ENCODE measurements around the gene CLDN6.

CLDN6 gene, protein sequence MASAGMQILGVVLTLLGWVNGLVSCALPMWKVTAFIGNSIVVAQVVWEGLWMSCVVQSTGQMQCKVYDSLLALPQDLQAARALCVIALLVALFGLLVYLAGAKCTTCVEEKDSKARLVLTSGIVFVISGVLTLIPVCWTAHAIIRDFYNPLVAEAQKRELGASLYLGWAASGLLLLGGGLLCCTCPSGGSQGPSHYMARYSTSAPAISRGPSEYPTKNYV

DNA sequence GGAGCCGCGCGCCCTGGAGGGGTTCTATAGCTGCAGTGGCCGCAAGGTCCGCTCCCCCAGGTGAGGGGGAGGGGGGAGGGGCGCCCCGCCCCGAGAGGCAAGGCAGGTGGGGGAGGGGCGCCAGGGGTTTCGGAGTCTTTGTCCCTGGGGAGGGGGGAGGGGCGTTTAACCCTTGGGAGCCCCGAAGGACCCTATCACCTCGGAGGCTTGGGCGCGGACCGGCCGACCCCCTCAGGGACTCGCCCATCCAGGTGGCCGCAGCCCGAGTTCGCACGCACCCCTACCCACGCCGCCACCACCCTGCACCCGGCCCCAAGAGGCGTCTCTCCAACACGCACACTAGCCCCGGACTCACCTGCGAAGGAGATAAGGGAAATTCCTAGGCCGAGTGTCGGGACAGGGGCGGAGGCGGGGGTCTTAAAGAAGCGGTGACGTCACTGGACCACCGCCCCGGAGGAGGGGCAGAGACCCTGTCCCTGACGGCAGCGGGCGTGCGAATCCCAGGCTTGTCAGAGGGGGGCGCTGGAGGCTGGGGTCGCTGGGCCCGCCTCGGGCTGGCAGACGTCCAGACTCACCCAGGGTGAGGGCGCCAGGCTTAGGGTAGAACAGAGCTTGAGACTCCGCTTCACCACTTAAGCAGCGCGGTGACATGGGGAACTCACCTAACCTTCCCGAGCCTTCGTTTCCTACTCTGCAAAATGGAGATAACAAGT, at the start of gene CLDN6:
TSS of gene CLDN6 (minus strand) at position 390 of the 713 bp plus-strand sequence. CDS start 2,162 bp downstream, outside the sequence.
- intact Hi-C loops (cut with micrococcal nuclease) = no loop called here
- H3K27ac Mint-ChIP-seq = no peak within 1 kb of the TSS
- peaks cover 60% of the 10 kb centered on the region for H3K27me3 Mint-ChIP-seq
- H3K4me1 Mint-ChIP-seq (ENCODE audit: low read depth) = peaks cover 44% of the 10 kb centered on the region
- no peak within 1 kb of the TSS for H3K4me3 Mint-ChIP-seq
- no peaks in the 10 kb centered on the region for H3K9me3 Mint-ChIP-seq
- H3K36me3 Mint-ChIP-seq (ENCODE audit: low read depth) = peaks cover 9% of the 10 kb centered on the region

DNA sequence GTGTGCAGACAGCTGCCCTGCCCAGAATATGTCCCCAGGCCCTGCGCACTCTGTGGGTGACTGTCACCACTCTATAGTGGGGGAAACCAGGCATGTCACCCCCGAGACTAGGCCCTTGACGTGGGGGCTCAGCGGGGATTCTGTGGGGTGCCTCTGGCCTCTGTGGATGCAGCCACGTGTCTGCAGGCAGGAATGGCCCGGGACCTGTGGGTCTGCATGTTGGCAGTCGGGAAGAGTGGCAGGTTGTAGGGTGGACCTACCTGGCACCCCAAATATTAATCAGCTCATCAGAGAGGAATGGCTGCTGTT, 48.4 kb upstream of the CLDN6 start:
- intact Hi-C loops (cut with micrococcal nuclease) = no loop called here
- Mint-ChIP-seq H3K27me3 (peaks cover 2% of the 10 kb centered on the region), H3K4me3 (no peak overlapping the region), H3K36me3 (ENCODE audit: low read depth) (no peaks in the 10 kb centered on the region), H3K4me1 (ENCODE audit: low read depth) (peaks cover 37% of the 10 kb centered on the region), H3K9me3 (no peaks in the 10 kb centered on the region), H3K27ac (peak overlapping the region; percentile 39)

DNA sequence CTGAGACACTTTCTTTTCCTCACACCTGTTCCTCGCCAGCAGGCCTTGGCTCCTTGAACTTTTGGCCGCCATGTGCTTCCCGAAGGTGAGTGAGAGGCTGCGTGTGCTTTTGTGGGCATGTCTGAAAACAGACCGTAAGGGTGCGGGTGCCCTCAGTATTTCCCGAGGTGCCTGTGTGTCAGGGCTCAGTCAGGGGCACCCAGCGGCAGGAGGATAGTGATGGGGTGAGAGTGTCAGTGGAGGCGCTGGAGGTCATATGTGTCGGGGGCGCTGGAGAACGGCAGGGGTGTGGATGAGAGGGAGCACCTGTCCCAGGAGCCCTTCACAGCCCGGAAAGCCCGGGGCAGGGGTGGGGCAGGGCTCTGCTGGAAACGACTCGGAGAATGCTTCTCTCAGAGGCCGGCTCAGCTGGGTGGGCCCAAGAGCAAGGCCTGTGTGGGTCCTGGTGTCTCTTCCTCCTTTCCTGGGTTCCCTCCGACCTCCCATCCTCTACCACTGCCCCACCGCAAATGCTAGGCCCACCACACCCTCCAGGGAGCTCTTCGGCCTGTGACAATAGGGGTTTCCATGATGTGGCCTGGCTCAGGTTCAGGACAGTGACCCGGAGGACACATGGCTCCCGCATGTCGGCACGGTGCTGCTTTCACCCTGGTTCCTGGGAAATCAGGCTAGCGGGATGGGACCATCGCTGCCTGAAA, 47.9 kb upstream of the CLDN6 start:
- no peaks in the 10 kb centered on the region for H3K36me3 Mint-ChIP-seq (ENCODE audit: low read depth)
- peaks cover 2% of the 10 kb centered on the region for H3K27me3 Mint-ChIP-seq
- H3K4me3 Mint-ChIP-seq = peak overlapping the region; percentile 44
- intact Hi-C loops (cut with micrococcal nuclease) = no loop called here
- H3K4me1 Mint-ChIP-seq (ENCODE audit: low read depth) = peaks cover 36% of the 10 kb centered on the region
- H3K9me3 Mint-ChIP-seq = no peaks in the 10 kb centered on the region
- peak overlapping the region; percentile 39 for H3K27ac Mint-ChIP-seq

DNA sequence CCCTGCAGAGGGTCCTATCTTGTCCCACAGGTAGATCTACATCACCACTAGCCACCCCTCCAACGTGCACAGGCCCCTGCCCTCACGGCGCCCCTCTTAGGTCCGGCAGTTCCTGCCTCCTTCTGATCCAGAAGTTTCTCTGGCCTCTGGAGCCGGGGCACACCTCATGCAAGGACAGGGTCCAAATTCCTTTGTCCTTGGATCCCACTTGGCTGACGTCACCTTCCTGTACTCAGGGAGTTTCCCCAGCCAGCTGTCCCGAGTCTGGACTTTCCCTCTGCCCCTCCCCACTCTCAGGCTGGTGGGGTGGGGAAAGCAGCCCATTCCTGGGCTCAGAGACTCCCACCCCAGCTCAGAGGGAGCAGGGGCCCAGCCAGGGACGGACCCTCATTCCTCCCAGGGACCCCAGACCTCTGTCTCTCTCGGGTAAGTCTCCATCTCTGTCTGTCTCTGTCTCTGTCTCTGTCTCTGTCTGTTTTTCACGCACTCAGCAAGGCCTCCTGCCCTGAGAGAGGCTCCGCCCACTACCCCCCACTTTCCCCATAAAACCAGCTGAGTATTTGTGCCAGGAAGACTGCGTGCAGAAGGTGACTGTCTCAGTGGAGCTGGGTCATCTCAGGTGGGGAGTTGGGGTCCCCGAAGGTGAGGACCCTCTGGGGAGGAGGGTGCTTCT, 47.2 kb upstream of the CLDN6 start, which contains the start of gene IL32:
TSS of gene IL32 (plus strand) at position 572 of the 673 bp plus-strand sequence. CDS start 172 bp downstream, outside the sequence.
- peaks cover 2% of the 10 kb centered on the region for H3K27me3 Mint-ChIP-seq
- intact Hi-C loops (cut with micrococcal nuclease) = no loop called here
- peak within 1 kb of the TSS; percentile 39 for H3K27ac Mint-ChIP-seq
- no peaks in the 10 kb centered on the region for H3K9me3 Mint-ChIP-seq
- peaks cover 42% of the 10 kb centered on the region for H3K4me1 Mint-ChIP-seq (ENCODE audit: low read depth)
- peak within 1 kb of the TSS; percentile 44 for H3K4me3 Mint-ChIP-seq
- no peaks in the 10 kb centered on the region for H3K36me3 Mint-ChIP-seq (ENCODE audit: low read depth)

DNA sequence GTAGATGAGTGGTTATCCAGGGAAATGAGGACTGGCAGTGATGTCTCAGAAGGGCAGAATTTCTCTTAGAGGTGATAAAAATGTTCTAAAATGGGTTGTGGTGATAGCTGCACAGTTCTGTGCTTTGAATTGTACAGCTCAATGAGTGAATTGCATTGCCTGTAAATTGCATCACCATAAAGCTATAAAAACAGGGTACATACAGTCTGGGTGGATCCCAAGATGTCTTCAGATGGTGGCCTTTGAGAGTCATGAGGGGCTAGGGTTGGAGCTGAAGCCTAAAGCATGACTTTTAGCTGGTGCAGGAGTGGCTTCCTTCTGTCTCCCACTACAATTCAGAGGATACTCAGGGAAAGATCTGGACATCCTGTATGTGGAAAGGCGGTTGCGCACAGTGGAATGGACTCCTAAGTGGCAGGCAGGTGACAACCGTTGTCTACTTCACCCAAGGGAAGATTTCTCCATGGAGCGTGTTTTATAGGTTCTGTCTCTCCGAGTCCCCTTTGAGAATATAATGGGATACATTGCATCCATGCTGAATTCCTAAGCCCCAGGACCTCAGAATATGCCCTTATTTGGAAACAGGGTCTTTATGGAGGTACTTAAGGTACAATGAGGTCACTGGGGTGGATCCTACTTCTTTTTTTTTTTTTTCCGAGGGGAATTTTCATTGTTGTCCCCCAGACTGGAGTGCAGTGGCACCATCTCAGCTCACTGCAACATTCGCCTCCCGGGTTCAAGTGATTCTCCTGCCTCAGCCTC, 45.8 kb upstream of the CLDN6 start:
- intact Hi-C loops (cut with micrococcal nuclease) = no loop called here
- peak overlapping the region; percentile 39 for H3K27ac Mint-ChIP-seq
- H3K4me1 Mint-ChIP-seq (ENCODE audit: low read depth) = peaks cover 45% of the 10 kb centered on the region
- H3K36me3 Mint-ChIP-seq (ENCODE audit: low read depth) = no peaks in the 10 kb centered on the region
- H3K27me3 Mint-ChIP-seq = peaks cover 3% of the 10 kb centered on the region
- no peak overlapping the region for H3K4me3 Mint-ChIP-seq
- H3K9me3 Mint-ChIP-seq = no peaks in the 10 kb centered on the region

DNA sequence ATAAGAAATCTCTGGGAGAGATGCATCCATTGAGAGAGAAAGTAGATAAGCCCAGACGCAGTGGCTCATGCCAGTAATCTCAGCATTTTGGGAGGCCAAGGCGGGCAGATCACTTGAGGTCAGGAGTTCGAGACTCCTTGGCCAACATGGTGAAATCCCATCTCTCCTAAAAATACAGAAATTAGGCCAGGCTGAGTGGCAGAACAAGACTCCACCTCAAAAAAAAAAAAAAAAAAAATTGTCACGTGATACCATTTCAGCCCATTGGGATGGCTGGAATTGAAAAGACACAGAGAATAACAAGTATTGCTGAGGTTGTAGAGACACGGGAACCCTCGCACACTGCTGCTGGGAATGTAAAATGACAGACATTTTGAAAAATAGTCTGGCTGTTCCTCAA, 44.6 kb upstream of the CLDN6 start:
- peaks cover 2% of the 10 kb centered on the region for H3K36me3 Mint-ChIP-seq (ENCODE audit: low read depth)
- no peak overlapping the region for H3K27ac Mint-ChIP-seq
- peaks cover 3% of the 10 kb centered on the region for H3K27me3 Mint-ChIP-seq
- H3K9me3 Mint-ChIP-seq = no peaks in the 10 kb centered on the region
- no peak overlapping the region for H3K4me3 Mint-ChIP-seq
- intact Hi-C loops (cut with micrococcal nuclease) = no loop called here
- H3K4me1 Mint-ChIP-seq (ENCODE audit: low read depth) = peaks cover 50% of the 10 kb centered on the region

DNA sequence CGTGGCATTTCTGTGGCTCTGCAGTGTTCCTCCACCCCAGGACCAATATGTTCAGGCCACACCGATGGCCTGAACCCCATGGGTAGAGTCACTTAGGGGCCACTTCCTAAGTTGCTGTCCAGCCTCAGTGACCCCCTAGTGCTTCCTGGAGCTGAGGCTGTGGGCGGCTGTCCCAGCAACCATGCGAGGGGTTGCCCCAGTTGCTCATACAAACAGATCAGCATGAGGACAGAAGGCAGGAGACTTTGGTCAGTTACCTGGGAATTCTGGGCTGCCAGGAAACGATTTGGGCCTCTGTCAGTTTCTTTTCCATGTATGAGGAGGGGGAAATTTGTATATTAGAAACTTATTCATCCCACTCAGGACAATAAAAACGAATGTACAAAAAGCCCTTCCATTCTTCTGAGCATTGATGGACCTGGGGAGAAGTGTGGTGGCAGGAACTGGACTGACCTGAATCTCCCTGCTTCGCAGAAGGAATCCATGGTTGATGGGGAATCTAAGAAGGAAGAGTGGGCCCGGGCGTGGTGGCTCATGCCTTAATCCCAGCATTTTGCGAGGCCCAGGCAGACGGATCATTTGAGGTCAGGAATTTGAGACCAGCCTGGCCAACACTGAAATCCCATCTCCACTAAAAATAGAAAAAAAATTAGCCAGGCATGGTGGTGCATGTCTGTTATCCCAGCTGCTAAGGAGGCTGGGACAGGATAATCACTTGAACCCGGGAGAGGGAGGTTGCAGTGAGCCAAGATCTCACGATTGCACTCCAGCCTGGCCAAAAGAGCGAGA, 42.5 kb upstream of the CLDN6 start:
- Mint-ChIP-seq H3K4me1 (ENCODE audit: low read depth) (peaks cover 59% of the 10 kb centered on the region), H3K4me3 (no peak overlapping the region), H3K9me3 (no peaks in the 10 kb centered on the region), H3K27ac (peak overlapping the region; percentile 95), H3K27me3 (peaks cover 3% of the 10 kb centered on the region), H3K36me3 (ENCODE audit: low read depth) (peaks cover 18% of the 10 kb centered on the region)
- intact Hi-C loops (cut with micrococcal nuclease) = no loop called here

DNA sequence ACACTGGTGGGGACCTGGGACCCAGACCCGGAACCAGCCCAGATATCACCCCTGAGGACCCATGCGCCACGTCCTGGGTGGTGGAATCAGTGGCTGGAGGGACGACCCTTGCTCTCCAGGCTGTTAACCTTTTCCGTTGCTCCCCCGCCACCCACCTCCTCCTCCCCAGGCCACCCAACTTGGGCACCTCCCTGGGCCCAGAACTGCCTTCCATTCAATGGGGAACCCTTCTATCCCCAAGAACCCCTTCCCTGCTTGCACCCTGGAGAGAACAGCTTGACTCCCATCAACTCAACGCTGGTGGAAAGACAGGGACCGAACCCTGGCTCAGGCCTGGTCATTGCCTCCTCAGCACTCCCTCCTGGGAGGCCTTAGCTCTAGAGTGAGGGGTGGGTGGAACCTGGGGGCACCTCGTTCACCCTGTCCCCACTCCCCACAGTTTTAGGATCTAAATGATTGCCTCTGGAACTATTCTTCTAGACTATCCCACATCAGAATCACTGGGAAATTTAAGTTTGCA, 41.8 kb upstream of the CLDN6 start:
- H3K9me3 Mint-ChIP-seq = no peaks in the 10 kb centered on the region
- peaks cover 23% of the 10 kb centered on the region for H3K36me3 Mint-ChIP-seq (ENCODE audit: low read depth)
- peak overlapping the region; percentile 63 for H3K4me3 Mint-ChIP-seq
- H3K27me3 Mint-ChIP-seq = peaks cover 3% of the 10 kb centered on the region
- H3K27ac Mint-ChIP-seq = peak overlapping the region; percentile 95
- peaks cover 59% of the 10 kb centered on the region for H3K4me1 Mint-ChIP-seq (ENCODE audit: low read depth)
- intact Hi-C loops (cut with micrococcal nuclease) = loop anchor here (1.0 kb wide), 3 partner anchors 35 to 107 kb away; no protein-coding TSS in a partner anchor

DNA sequence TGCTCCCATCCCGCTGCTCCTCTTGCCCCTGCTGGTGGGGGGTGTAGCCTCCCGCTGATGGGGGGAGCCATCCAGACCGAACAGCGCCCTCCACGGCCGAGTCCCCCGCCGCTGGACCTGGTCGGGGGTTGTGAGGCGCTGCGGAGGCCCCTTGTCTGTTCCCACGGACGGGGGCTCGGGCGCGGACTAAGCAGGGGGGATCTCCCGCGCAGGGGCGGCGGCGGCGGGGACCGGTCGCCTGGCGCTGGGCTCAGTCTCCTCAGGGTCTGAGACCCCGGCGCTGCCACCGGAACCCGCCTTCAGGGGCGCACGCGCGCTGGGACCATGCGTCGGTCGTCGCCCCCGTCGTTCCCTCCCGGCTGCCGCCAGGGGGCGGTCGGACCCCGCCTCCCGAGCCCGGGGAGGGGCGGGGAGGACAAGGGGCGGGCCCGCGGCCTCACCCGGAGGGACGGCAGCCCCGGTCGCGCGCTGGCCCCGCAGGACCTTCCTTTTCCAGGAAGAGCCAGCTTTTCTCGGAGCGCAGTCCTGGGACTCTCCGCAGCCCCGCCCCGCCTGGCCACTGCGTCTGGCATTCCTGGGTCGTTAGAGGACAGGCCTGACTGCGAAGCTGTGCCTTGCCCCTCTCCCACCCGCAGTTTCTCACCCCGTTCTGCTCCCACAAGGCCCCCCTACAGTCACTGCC, 41.2 kb upstream of the CLDN6 start:
- H3K9me3 Mint-ChIP-seq = no peaks in the 10 kb centered on the region
- H3K4me1 Mint-ChIP-seq (ENCODE audit: low read depth) = peaks cover 63% of the 10 kb centered on the region
- H3K27ac Mint-ChIP-seq = peak overlapping the region; percentile 95
- H3K27me3 Mint-ChIP-seq = peaks cover 2% of the 10 kb centered on the region
- intact Hi-C loops (cut with micrococcal nuclease) = loop anchor here (1.0 kb wide), 3 partner anchors 35 to 107 kb away; no protein-coding TSS in a partner anchor
- peak overlapping the region; percentile 81 for H3K4me3 Mint-ChIP-seq
- peaks cover 29% of the 10 kb centered on the region for H3K36me3 Mint-ChIP-seq (ENCODE audit: low read depth)

DNA sequence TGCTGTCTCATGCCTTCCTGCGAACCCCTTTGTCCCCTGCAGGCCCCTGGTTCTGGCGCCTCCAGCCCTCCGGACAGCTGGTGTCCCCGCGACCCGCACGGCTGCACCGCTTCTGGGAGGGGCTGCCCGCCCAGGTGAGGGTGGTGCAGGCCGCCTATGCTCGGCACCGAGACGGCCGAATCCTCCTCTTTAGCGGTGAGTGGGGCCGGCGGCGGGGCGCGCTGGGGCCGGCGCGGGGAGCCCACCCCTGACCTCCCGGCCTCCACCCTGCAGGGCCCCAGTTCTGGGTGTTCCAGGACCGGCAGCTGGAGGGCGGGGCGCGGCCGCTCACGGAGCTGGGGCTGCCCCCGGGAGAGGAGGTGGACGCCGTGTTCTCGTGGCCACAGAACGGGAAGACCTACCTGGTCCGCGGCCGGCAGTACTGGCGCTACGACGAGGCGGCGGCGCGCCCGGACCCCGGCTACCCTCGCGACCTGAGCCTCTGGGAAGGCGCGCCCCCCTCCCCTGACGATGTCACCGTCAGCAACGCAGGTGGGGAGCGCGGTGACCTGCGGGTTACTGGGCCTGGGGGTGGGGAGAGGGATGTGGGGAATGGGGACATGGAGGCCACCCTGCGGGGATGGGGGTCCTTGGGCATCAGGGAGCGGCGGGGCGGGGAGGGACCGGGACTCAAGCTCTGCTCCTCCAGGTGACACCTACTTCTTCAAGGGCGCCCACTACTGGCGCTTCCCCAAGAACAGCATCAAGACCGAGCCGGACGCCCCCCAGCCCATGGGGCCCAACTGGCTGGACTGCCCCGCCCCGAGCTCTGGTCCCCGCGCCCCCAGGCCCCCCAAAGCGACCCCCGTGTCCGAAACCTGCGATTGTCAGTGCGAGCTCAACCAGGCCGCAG, 40.4 kb upstream of the CLDN6 start:
- H3K27me3 Mint-ChIP-seq = peaks cover 2% of the 10 kb centered on the region
- intact Hi-C loops (cut with micrococcal nuclease) = loop anchor here (1.0 kb wide), 3 partner anchors 36 to 108 kb away; no protein-coding TSS in a partner anchor
- peaks cover 37% of the 10 kb centered on the region for H3K36me3 Mint-ChIP-seq (ENCODE audit: low read depth)
- H3K4me3 Mint-ChIP-seq = peak overlapping the region; percentile 81
- H3K27ac Mint-ChIP-seq = peak overlapping the region; percentile 95
- H3K9me3 Mint-ChIP-seq = no peaks in the 10 kb centered on the region
- H3K4me1 Mint-ChIP-seq (ENCODE audit: low read depth) = peaks cover 71% of the 10 kb centered on the region

Measured in dendritic cell treated with granulocyte-macrophage colony-stimulating factor and Interleukin-4, amounts not matched to agents 40 ng/mL and 50 ng/mL, for 4 days (primary cell).